OCI-LY1 (cell line): ENCODE measurements around the gene GNAS.

ENCODE experiments used
- H2AFZ ChIP-seq: fragments of 200-600 bp; sonication (generic), shearing (Covaris generic); 2 replicates; pipeline ENCODE4 v1.6.0; 2014; ENCODE audit warnings: antibody characterized with exemption, mild to moderate bottlenecking, low read length
- H3F3A ChIP-seq: fragments of 200-600 bp; sonication (generic), shearing (Covaris generic); 2 replicates; pipeline ENCODE4 v1.6.0; 2014; ENCODE audit warnings: mild to moderate bottlenecking, antibody characterized with exemption, low read length, moderate library complexity; ENCODE audit not compliant: insufficient read depth
- H3K27ac ChIP-seq: fragments of 200-600 bp; sonication (generic); 2 replicates; pipeline ENCODE4 v1.5.1; 2014; ENCODE audit warnings: low read length, mixed run types, mild to moderate bottlenecking, low read depth; ENCODE audit not compliant: poor library complexity, severe bottlenecking
- H3K27me3 ChIP-seq: fragments of 200-600 bp; sonication (generic); 2 replicates; pipeline ENCODE4 v1.6.0; 2014; ENCODE audit warnings: antibody characterized with exemption, mild to moderate bottlenecking, low read length, moderate library complexity; ENCODE audit not compliant: insufficient read depth
- H3K36me3 ChIP-seq: fragments of 200-600 bp; sonication (generic); 2 replicates; pipeline ENCODE4 v1.6.1; 2014; ENCODE audit warnings: mild to moderate bottlenecking, antibody characterized with exemption, low read length, moderate library complexity, mixed read lengths; ENCODE audit not compliant: insufficient read depth
- H3K4me1 ChIP-seq: fragments of 200-600 bp; sonication (generic); 2 replicates; pipeline ENCODE4 v1.5.1; 2014; ENCODE audit warnings: mild to moderate bottlenecking, low read length, moderate library complexity; ENCODE audit not compliant: insufficient read depth, severe bottlenecking
- H3K4me2 ChIP-seq: fragments of 200-600 bp; sonication (generic), shearing (Covaris generic); 2 replicates; pipeline ENCODE4 v1.6.1; 2014; ENCODE audit warnings: low read length
- H3K4me3 ChIP-seq: fragments of 200-600 bp; sonication (generic); 2 replicates; pipeline ENCODE4 v1.5.1; 2014; ENCODE audit warnings: low read length, low read depth, mild to moderate bottlenecking, mixed read lengths; ENCODE audit not compliant: poor library complexity, severe bottlenecking
- H3K79me2 ChIP-seq: fragments of 200-600 bp; shearing (Covaris generic); 2 replicates; pipeline ENCODE4 v1.6.1; 2016; ENCODE audit warnings: mixed run types, low read length, mixed read lengths; ENCODE audit not compliant: insufficient read depth
- H3K9ac ChIP-seq: fragments of 200-600 bp; sonication (generic), shearing (Covaris generic); 2 replicates; pipeline ENCODE4 v1.6.1; 2014; ENCODE audit warnings: mild to moderate bottlenecking, low read length, mixed read lengths
- H3K9me2 ChIP-seq: fragments of 200-600 bp; sonication (generic), shearing (Covaris generic); 2 replicates; pipeline ENCODE4 v1.6.1; 2014; ENCODE audit warnings: low read depth, mild to moderate bottlenecking, low read length, mixed read lengths
- H3K9me3 ChIP-seq: fragments of 200-600 bp; shearing (Covaris generic); 2 replicates; pipeline ENCODE4 v1.6.1; 2014; ENCODE audit warnings: low read length, mixed read lengths
- H4K20me1 ChIP-seq: fragments of 200-600 bp; sonication (generic), shearing (Covaris generic); 2 replicates; pipeline ENCODE4 v1.6.0; 2016; ENCODE audit warnings: mild to moderate bottlenecking, low read length; ENCODE audit not compliant: insufficient read depth
- EZH2 ChIP-seq: fragments of 200-600 bp; sonication (generic), shearing (Covaris generic); IDR thresholded peaks from 2 replicates; pipeline ENCODE4 v1.8.0; 2017; ENCODE audit warnings: borderline replicate concordance, mixed run types, mild to moderate bottlenecking, antibody characterized with exemption, low read length, moderate library complexity, mixed read lengths
- TF ChIP-seq, protein P1 (sequence below): fragments of 200-600 bp; sonication (generic), shearing (Covaris generic); IDR thresholded peaks from 2 replicates; pipeline ENCODE4 v1.5.1; 2017; ENCODE audit warnings: mild to moderate bottlenecking, antibody characterized with exemption, low read length, moderate library complexity, mixed read lengths

The GNAS gene

DNA sequence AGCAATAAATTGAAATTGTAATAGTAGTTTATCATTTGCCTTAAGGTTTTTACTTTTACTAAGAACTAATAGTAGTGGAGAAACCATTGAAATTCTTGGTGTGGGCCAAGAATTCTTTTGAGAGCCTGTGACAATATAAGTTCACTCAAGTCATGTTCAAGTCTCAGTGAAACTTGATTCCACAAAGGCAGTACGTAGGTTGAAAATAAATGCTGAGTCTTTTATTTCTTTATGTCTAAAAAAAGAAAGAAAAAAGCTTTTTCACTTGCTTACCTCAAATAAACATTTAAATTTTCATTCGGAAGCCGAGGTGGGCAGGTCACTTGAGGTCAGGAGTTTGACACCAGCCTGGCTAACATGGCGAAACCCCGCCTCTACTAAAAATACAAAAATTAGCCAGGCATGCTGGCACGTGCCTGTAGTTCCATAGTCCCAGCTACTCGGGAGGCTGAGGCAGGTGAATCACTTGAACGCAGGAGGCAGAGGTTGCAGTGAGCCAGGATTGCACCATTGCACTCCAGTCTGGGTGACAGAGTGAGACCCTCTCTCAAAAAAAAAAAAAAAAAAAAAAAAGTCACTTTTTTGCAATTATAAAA is 70.7 kb downstream of the GNAS start:
- Histone ChIP-seq H3K27ac (no peak overlapping the region), H3F3A (no peaks in the 10 kb centered on the region), H3K36me3 (no peaks in the 10 kb centered on the region), H3K9me2 (no peaks in the 10 kb centered on the region), H3K4me1 (no peaks in the 10 kb centered on the region), H4K20me1 (no peaks in the 10 kb centered on the region), H3K4me3 (no peak overlapping the region), H3K9ac (no peak overlapping the region), H3K9me3 (no peaks in the 10 kb centered on the region), H2AFZ (no peak overlapping the region), H3K4me2 (no peak overlapping the region), H3K79me2 (no peaks in the 10 kb centered on the region), H3K27me3 (0 out of 2 replicates have a peak, but pooled peaks cover 4% of the 10 kb centered on the region)
- no peak for TF ChIP-seq EZH2
- TF ChIP-seq, protein P1, sequence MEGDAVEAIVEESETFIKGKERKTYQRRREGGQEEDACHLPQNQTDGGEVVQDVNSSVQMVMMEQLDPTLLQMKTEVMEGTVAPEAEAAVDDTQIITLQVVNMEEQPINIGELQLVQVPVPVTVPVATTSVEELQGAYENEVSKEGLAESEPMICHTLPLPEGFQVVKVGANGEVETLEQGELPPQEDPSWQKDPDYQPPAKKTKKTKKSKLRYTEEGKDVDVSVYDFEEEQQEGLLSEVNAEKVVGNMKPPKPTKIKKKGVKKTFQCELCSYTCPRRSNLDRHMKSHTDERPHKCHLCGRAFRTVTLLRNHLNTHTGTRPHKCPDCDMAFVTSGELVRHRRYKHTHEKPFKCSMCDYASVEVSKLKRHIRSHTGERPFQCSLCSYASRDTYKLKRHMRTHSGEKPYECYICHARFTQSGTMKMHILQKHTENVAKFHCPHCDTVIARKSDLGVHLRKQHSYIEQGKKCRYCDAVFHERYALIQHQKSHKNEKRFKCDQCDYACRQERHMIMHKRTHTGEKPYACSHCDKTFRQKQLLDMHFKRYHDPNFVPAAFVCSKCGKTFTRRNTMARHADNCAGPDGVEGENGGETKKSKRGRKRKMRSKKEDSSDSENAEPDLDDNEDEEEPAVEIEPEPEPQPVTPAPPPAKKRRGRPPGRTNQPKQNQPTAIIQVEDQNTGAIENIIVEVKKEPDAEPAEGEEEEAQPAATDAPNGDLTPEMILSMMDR, result no peak

DNA sequence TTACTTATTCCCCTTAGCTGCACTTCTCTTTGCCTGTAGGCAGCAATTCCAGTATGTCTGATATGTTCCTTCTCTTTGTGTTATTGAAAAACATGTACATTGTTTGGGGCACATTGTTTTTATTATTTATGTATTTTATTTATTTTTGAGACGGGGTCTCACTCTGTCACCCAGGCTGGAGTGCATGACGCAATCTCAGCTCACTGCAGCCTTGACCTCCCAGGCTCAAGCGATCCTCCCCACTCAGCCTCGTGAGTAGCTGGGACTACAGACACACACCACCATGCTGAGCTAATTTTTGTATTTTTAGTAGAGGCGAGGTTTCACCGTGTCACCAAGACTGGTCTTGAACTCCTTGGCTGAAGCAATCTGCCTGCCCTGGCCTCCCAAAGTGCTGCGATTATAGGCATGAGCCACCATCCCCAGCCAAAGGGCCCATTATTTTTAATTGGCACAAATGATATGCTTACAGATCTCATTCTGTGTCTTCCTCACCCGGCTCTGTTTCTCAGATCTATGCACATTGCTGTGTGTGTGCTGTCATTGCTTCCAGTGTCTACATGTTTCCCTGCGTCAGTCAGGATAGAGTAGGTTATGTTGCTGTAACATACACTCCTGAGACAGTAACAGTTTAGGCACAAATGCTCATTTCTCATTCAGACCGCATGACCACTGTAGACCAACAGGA is 74.4 kb downstream of the GNAS start:
- H3K9me3 ChIP-seq, result no peaks in the 10 kb centered on the region
- no peak overlapping the region for H3K4me2 ChIP-seq
- no peak overlapping the region for H3K9ac ChIP-seq
- no peak overlapping the region for H3K4me3 ChIP-seq
- H3K27me3 ChIP-seq, result 0 out of 2 replicates have a peak, but pooled peaks cover 6% of the 10 kb centered on the region
- H3K27ac ChIP-seq, result no peak overlapping the region
- no peaks in the 10 kb centered on the region for H3K9me2 ChIP-seq
- no peaks in the 10 kb centered on the region for H3K36me3 ChIP-seq
- TF ChIP-seq, protein P1, result no peak
- no peak for TF ChIP-seq EZH2
- no peaks in the 10 kb centered on the region for H3K79me2 ChIP-seq
- no peak overlapping the region for H2AFZ ChIP-seq
- H3K4me1 ChIP-seq, result no peaks in the 10 kb centered on the region
- no peaks in the 10 kb centered on the region for H4K20me1 ChIP-seq
- H3F3A ChIP-seq, result no peaks in the 10 kb centered on the region

DNA sequence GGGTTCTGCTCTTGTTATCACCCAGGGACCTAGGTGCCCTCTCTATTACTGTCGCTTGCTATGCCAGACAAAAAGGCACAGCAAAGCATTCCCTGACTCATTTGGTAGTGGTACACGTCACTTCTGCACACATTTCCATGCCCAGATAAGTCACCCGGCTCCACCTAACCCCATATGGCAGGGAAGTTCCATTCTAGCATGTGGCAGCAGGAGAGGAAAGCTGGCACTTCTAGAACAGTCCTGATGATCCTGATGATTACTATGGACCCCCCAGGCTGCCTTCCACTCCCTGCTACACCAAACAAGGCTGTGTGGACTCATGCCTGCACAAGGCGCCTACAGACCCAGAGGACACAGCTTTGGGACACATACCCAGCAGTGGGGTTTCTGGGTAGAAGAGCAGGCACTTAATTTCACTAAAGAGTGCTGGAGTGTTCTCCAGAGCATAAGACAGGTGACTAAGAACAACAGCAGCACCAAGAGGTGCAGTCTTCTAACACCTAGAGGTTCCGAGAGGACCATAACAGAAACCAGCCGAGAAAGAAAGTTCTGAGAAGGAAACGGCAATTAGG is 75.1 kb downstream of the GNAS start:
- Histone ChIP-seq H3K27ac (no peak overlapping the region), H3K4me3 (no peak overlapping the region), H3K36me3 (no peaks in the 10 kb centered on the region), H3K4me2 (no peak overlapping the region), H3K9me3 (no peaks in the 10 kb centered on the region), H3K4me1 (no peaks in the 10 kb centered on the region), H3K9ac (no peak overlapping the region), H3K79me2 (no peaks in the 10 kb centered on the region), H4K20me1 (no peaks in the 10 kb centered on the region), H2AFZ (no peak overlapping the region), H3K27me3 (0 out of 2 replicates have a peak, but pooled peaks cover 6% of the 10 kb centered on the region), H3K9me2 (no peaks in the 10 kb centered on the region), H3F3A (no peaks in the 10 kb centered on the region)
- TF ChIP-seq EZH2, result no peak
- TF ChIP-seq, protein P1, result no peak
